B cell (primary cell): ENCODE data around the gene LEMD1. TPM values are rescaled to one million over a fixed set of nuclear protein-coding genes. Genes with fewer than 3 reads are reported as not detected.

Experiments
- ATAC-seq: fragments of 200-7000 bp; cut with Tn5 transposase; one replicate; pipeline ENCODE4 v1.10.0; 2021; ENCODE audit warnings: low read depth, mild to moderate bottlenecking, moderate number of reproducible peaks, moderate library complexity
- CTCF ChIA-PET: fragments of 350-600 bp; sonication (Branson Sonifier 250); formaldehyde crosslinking; loops from one replicate; lab custom pipeline; 2021; ENCODE audit warnings: antibody characterized with exemption, inconsistent platforms; lab: Charles Lee
- POLR2A ChIA-PET: fragments of 350-600 bp; sonication (Branson Sonifier 250); formaldehyde crosslinking; loops from one replicate; lab custom pipeline; 2021; ENCODE audit warnings: antibody characterized with exemption; lab: Charles Lee
- DNase-seq: peaks from one replicate; pipeline ENCODE4 v3.0.0; 2013
- H2AFZ ChIP-seq: 2 replicates; pipeline ENCODE4 v1.6.1; 2012; ENCODE audit warnings: mild to moderate bottlenecking, low read depth, low read length; ENCODE audit not compliant: insufficient read depth, poor library complexity, severe bottlenecking
- H3K27ac ChIP-seq, 2 donors: 1 replicate in 1 of 2; 2 replicates in 1 of 2; pipeline ENCODE4 v1.5.1; 2012 to 2013; ENCODE audit warnings: low read length in 2 of 2, mild to moderate bottlenecking in 2 of 2, moderate library complexity in 1 of 2
- H3K27me3 ChIP-seq, 4 experiments: fragments of 200-600 bp in 1 of 4; sonication (generic) in 1 of 4; replicated peaks in 1 of 4; 1 replicate in 2 of 4; 2 replicates in 2 of 4; pipeline versions ENCODE4 v1.6.1 to v1.7.0; 2013 to 2016; ENCODE audit warnings: low read length in 3 of 4, mild to moderate bottlenecking in 2 of 4, mixed read lengths in 1 of 4, moderate library complexity in 1 of 4; ENCODE audit not compliant: insufficient read depth in 4 of 4, control insufficient read depth in 3 of 4; ENCODE audit errors: control extremely low read depth in 1 of 4
- H3K36me3 ChIP-seq, 2 experiments: replicated peaks in 1 of 2; 1 replicate in 1 of 2; 2 replicates in 1 of 2; pipeline versions ENCODE4 v1.6.1 to v1.7.1; 2013; ENCODE audit warnings: low read length in 1 of 2; ENCODE audit not compliant: insufficient read depth in 2 of 2, control insufficient read depth in 1 of 2; ENCODE audit errors: control extremely low read depth in 1 of 2, extremely low read depth in 1 of 2
- H3K4me1 ChIP-seq, 2 donors: fragments of 200-600 bp in 1 of 2; sonication (generic) in 1 of 2; 1 replicate in 1 of 2; 2 replicates in 1 of 2; pipeline versions ENCODE4 v1.5.1 to v1.6.1; 2013 to 2017; ENCODE audit warnings: low read length in 2 of 2; ENCODE audit not compliant: control insufficient read depth in 2 of 2, insufficient read depth in 2 of 2
- H3K4me2 ChIP-seq: replicated peaks from 2 replicates; pipeline ENCODE3; 2012; ENCODE audit warnings: mild to moderate bottlenecking, low read depth, low read length; ENCODE audit not compliant: poor library complexity, severe bottlenecking
- H3K4me3 ChIP-seq, 5 experiments: fragments of 200-600 bp in 1 of 5; sonication (generic) in 1 of 5; 1 replicate in 3 of 5; 2 replicates in 2 of 5; pipeline versions ENCODE4 v1.5.1 to v1.7.0; 2011 to 2016; ENCODE audit warnings: low read length in 4 of 5, mild to moderate bottlenecking in 4 of 5, low read depth in 2 of 5, control low read depth in 1 of 5, moderate library complexity in 1 of 5; ENCODE audit not compliant: insufficient read depth in 1 of 5; ENCODE audit errors: control extremely low read depth in 1 of 5, extremely low read depth in 1 of 5
- H3K79me2 ChIP-seq: fragments of 200-600 bp; sonication (generic); one replicate; pipeline ENCODE4 v1.6.0; 2016; ENCODE audit warnings: low read length; ENCODE audit not compliant: control insufficient read depth, insufficient read depth
- H3K9ac ChIP-seq: fragments of 200-600 bp; sonication (generic); 2 replicates; pipeline ENCODE4 v1.6.1; 2017; ENCODE audit warnings: mild to moderate bottlenecking, low read length, moderate library complexity
- H3K9me3 ChIP-seq, 3 donors: one replicate each; pipeline versions ENCODE4 v1.6.1 to v1.7.1; 2013; ENCODE audit warnings: low read length in 2 of 3; ENCODE audit not compliant: control insufficient read depth in 2 of 3, insufficient read depth in 1 of 3; ENCODE audit errors: control extremely low read depth in 1 of 3
- H4K20me1 ChIP-seq: 2 replicates; pipeline ENCODE4 v1.6.0; 2012; ENCODE audit warnings: mild to moderate bottlenecking, low read length; ENCODE audit not compliant: insufficient read depth, control insufficient read depth, poor library complexity, severe bottlenecking
- H3K27ac Mint-ChIP-seq: one replicate; pipeline ENCODE4 v1.8.0; 2021; ENCODE audit warnings: mixed read lengths
- H3K27me3 Mint-ChIP-seq: one replicate; pipeline ENCODE4 v1.8.0; 2021; ENCODE audit warnings: mixed read lengths
- H3K4me1 Mint-ChIP-seq: one replicate; pipeline ENCODE4 v1.8.0; 2021; ENCODE audit warnings: mixed read lengths
- H3K4me3 Mint-ChIP-seq: one replicate; pipeline ENCODE4 v1.8.0; 2021; ENCODE audit warnings: mixed read lengths
- H3K9me3 Mint-ChIP-seq: one replicate; pipeline ENCODE4 v1.8.0; 2022; ENCODE audit warnings: mixed read lengths; ENCODE audit not compliant: insufficient read depth
- CTCF ChIP-seq: fragments of 200-600 bp; IDR thresholded peaks from one replicate; pipeline ENCODE4 v1.8.0; 2022; ENCODE audit warnings: antibody characterized with exemption, mild to moderate bottlenecking
- EZH2 ChIP-seq: IDR thresholded peaks from 2 replicates; pipeline ENCODE4 v1.6.1; 2012; ENCODE audit warnings: borderline replicate concordance, low read depth, mild to moderate bottlenecking, moderate library complexity, low read length; ENCODE audit not compliant: insufficient read depth, poor library complexity, severe bottlenecking
- WGBS: methylation state at CpG from one replicate; pipeline ENCODE4 v1.1.5; 2013; ENCODE audit warnings: missing lambda C conversion rate; ENCODE audit not compliant: insufficient coverage; 5-methylcytosine and 5-hydroxymethylcytosine counted together
- intact Hi-C: fragments of 100-400 bp; cut with micrococcal nuclease; formaldehyde crosslinking; loops from one replicate; pipeline ENCODE4 v1.10.0; 2022
- polyA plus RNA-seq: library from polyadenylated mRNA; depleted of rRNA; stranded (reverse); fragments of >200 nt; gene quantifications from 2 replicates; pipeline ENCODE4 v1.2.3, GENCODE V29; 2012
- total RNA-seq, 2 donors: library from RNA; stranded (reverse); fragments of 120-200 nt in 1 of 2; gene quantifications; 1 replicate in 1 of 2; 2 replicates in 1 of 2; pipeline versions ENCODE4 v1.2.3 to v1.2.4, GENCODE V29; 2013 to 2022

LEMD1 gene
- total and polyA plus RNA-seq, 2 donors (not counting 1 experiment from before 2014, with no cell fraction given): 0.57 TPM; not detected in 1

DNA sequence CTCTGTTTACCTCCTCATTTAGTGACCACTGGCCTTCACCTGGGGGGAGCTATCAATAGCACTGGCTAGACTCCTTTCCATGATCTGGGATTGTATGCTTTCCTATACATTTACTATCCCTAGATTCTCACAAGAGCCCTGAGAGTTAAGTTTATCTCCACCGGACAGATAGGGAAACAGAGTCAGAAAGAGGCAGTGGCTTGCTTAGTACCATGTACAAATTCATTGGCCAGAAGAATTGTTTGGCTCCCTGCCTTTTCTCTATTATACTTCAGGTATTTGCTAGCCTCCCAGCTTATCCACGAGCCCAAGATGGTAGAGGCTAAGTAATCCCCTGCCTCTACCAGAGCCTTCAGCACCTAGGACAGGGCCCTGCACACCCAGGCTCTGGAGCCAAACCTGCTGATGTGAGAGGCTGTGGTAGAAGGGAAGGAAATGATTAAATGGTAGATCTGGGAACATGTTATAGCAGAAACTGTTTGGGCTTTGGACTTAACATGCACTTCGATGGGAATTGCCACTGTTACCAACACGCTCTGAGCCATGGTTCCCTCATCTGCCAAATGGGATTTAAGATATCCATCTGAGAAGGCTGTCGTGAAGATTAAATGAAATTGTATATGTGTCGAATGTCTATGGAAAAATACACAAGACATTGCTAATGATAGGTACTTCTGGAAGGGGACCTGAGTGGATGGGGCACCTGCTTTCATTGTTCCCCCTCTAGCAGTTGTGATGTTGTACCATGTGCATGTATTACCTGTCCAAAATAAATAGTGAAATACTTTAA, 37.1 kb upstream of the LEMD1 start:
- no peak overlapping the region for H3K9ac ChIP-seq
- Mint-ChIP-seq H3K4me1 (peaks cover 18% of the 10 kb centered on the region), H3K9me3 (no peaks in the 10 kb centered on the region), H3K4me3 (no peak overlapping the region), H3K27ac (no peak overlapping the region), H3K27me3 (peaks cover 54% of the 10 kb centered on the region)
- no peaks in the 10 kb centered on the region for H4K20me1 ChIP-seq
- no peak overlapping the region for H2AFZ ChIP-seq
- POLR2A ChIA-PET: no interaction called here
- H3K9me3 ChIP-seq: peaks cover 0 to 15% (median 0%) of the 10 kb centered on the region in 3 donors
- H3K4me3 ChIP-seq: no peak overlapping the region
- no peaks in the 10 kb centered on the region for H3K79me2 ChIP-seq
- no peaks in the 10 kb centered on the region for H3K36me3 ChIP-seq
- TF ChIP-seq EZH2 (no peak), CTCF (no peak)
- H3K4me2 ChIP-seq: no peak overlapping the region
- CTCF ChIA-PET: interaction anchor here (1.1 to 4.4 kb wide), 2 partner anchors 28 to 30 kb away, joined by 3 to 30 read pairs; no protein-coding TSS in a partner anchor
- peaks cover 0 to 59% (median 38%) of the 10 kb centered on the region in 4 experiments for H3K27me3 ChIP-seq
- no peak overlapping the region for H3K27ac ChIP-seq
- 78% methylated on average over 5 of the region's 6 CpGs for WGBS
- ATAC-seq (peak; percentile 53), DNase-seq (no peak)
- H3K4me1 ChIP-seq: peaks cover 22 to 28% of the 10 kb centered on the region in 2 donors
- intact Hi-C loops: no loop called here
